Parathyroid adenoma (tissue), 2 donors: ENCODE measurements around the gene FH.

Source experiments
- H2AFZ ChIP-seq: fragments of 300-600 bp; sonication (generic); one replicate; pipeline ENCODE4 v1.7.0; 2017; ENCODE audit warnings: antibody characterized with exemption, mild to moderate bottlenecking
- H3K27ac ChIP-seq: fragments of 300-600 bp; sonication (generic); one replicate; pipeline ENCODE4 v1.7.0; 2017
- H3K27me3 ChIP-seq: fragments of 300-600 bp; sonication (generic); one replicate; pipeline ENCODE4 v1.7.0; 2017; ENCODE audit warnings: low read length; ENCODE audit not compliant: control insufficient read depth, insufficient read depth
- H3K36me3 ChIP-seq: fragments of 300-600 bp; sonication (generic); one replicate; pipeline ENCODE4 v1.7.0; 2017; ENCODE audit warnings: low read length; ENCODE audit not compliant: control insufficient read depth, insufficient read depth
- H3K4me1 ChIP-seq: fragments of 300-600 bp; sonication (generic); one replicate; pipeline ENCODE4 v1.7.0; 2017; ENCODE audit warnings: control low read depth
- H3K4me2 ChIP-seq: fragments of 300-600 bp; sonication (generic); one replicate; pipeline ENCODE4 v1.7.0; 2017; ENCODE audit warnings: low read length
- H3K4me3 ChIP-seq: fragments of 300-600 bp; sonication (generic); one replicate; pipeline ENCODE4 v1.7.0; 2017; ENCODE audit warnings: low read depth, low read length
- H3K79me2 ChIP-seq: fragments of 300-600 bp; sonication (generic); one replicate; pipeline ENCODE4 v1.7.0; 2017; ENCODE audit warnings: control low read depth
- H3K9ac ChIP-seq: fragments of 300-600 bp; sonication (generic); one replicate; pipeline ENCODE4 v1.7.0; 2017; ENCODE audit warnings: mild to moderate bottlenecking
- H3K9me3 ChIP-seq: fragments of 300-600 bp; sonication (generic); one replicate; pipeline ENCODE4 v1.7.0; 2017; ENCODE audit warnings: low read length; ENCODE audit not compliant: control insufficient read depth
- CTCF ChIP-seq: fragments of 300-600 bp; sonication (generic); IDR thresholded peaks from one replicate; pipeline ENCODE4 v1.7.0; 2017; ENCODE audit warnings: antibody characterized with exemption, mild to moderate bottlenecking
- donor health status: primary hyperparathyroidism.

Gene FH

GRCh38 chr1:241557031-241557430 is 37.5 kb upstream of the FH start:
- TF ChIP-seq CTCF, result no peak
- no peaks in the 10 kb centered on the region for H3K27me3 ChIP-seq
- no peaks in the 10 kb centered on the region for H3K79me2 ChIP-seq
- no peak overlapping the region for H2AFZ ChIP-seq
- H3K4me1 ChIP-seq, result no peaks in the 10 kb centered on the region
- H3K9ac ChIP-seq, result no peak overlapping the region
- no peaks in the 10 kb centered on the region for H3K36me3 ChIP-seq
- no peak overlapping the region for H3K27ac ChIP-seq
- no peak overlapping the region for H3K4me3 ChIP-seq
- no peak overlapping the region for H3K4me2 ChIP-seq
- no peaks in the 10 kb centered on the region for H3K9me3 ChIP-seq

GRCh38 chr1:241555526-241555925 is 36.0 kb upstream of the FH start:
- Histone ChIP-seq H3K79me2 (no peaks in the 10 kb centered on the region), H3K9ac (no peak overlapping the region), H3K4me3 (no peak overlapping the region), H3K4me2 (no peak overlapping the region), H3K27me3 (no peaks in the 10 kb centered on the region), H3K27ac (no peak overlapping the region), H3K36me3 (no peaks in the 10 kb centered on the region), H2AFZ (no peak overlapping the region), H3K4me1 (no peaks in the 10 kb centered on the region), H3K9me3 (no peaks in the 10 kb centered on the region)
- no peak for TF ChIP-seq CTCF

- Histone ChIP-seq H3K4me3 (no peak overlapping the region), H3K9ac (no peak overlapping the region), H3K4me1 (no peaks in the 10 kb centered on the region), H3K27ac (no peak overlapping the region), H3K9me3 (no peaks in the 10 kb centered on the region), H2AFZ (no peak overlapping the region), H3K27me3 (no peaks in the 10 kb centered on the region), H3K79me2 (no peaks in the 10 kb centered on the region), H3K36me3 (no peaks in the 10 kb centered on the region), H3K4me2 (no peak overlapping the region)
- no peak for TF ChIP-seq CTCF
These were observed 34.5 kb upstream of the FH start for GRCh38 chr1:241553886-241554592.

- Histone ChIP-seq H3K36me3 (no peaks in the 10 kb centered on the region), H3K9me3 (no peaks in the 10 kb centered on the region), H3K9ac (no peak overlapping the region), H3K27ac (no peak overlapping the region), H3K4me1 (no peaks in the 10 kb centered on the region), H3K27me3 (no peaks in the 10 kb centered on the region), H2AFZ (no peak overlapping the region), H3K4me2 (no peak overlapping the region), H3K4me3 (no peak overlapping the region), H3K79me2 (no peaks in the 10 kb centered on the region)
- no peak for TF ChIP-seq CTCF
These were observed 32.4 kb upstream of the FH start for GRCh38 chr1:241551759-241552638.
